Testis (tissue), 2 donors: ENCODE measurements around the gene RABAC1.

Experiments used
- CTCF ChIP-seq, 3 experiments: fragments of 450-650 bp in 2 of 3; fragments of 200-600 bp in 1 of 3; sonication (generic) in 1 of 3; IDR thresholded peaks; one replicate each; pipeline ENCODE4 v1.5.1; 2016 to 2019; ENCODE audit warnings: antibody characterized with exemption in 3 of 3, mild to moderate bottlenecking in 2 of 3, moderate library complexity in 1 of 3
- POLR2A ChIP-seq: fragments of 450-650 bp; IDR thresholded peaks from one replicate; pipeline ENCODE4 v1.6.1; 2017; ENCODE audit warnings: antibody characterized with exemption, mild to moderate bottlenecking, moderate library complexity

DNA sequence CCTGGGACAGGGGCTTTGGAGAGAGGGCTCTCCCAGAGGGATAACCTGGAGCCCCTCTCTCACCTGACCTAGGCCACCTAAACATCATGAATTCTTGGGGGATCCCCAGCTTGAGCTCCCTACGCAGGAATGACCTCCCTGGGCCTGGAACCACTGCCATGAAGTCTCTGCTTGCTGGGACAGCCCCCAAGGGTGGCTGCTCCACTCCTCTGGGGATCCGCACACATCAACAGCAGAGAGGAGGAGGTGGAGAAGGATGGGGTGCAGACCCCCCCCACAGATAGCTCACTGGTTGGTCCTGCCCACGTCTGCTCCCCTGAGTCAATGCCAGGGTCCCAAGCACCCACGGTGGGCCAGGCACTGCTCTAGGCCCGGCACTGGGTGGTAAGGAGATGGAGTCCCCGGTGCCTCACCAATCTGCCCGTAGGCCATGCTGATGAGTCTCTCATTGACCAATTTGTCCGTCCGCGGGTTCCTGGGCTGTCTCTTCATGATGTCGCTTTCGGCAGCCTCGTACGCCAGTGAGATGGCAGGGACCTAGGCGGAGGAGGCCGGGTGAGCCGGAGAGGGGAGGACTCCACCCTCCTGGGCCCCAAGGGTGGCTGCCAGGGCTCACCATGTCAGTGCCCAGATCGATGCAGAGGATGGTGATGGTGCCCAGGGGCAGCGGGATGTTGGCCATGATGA, 10.8 kb upstream of the RABAC1 start:
- TF ChIP-seq CTCF (IDR thresholded peaks at IDR 0.05) (no peak), POLR2A (no peak)
